NOMO-1 treated with dmso at 0.1 percent for 144 hours (cell line): ENCODE data around the gene SYTL2.

Experiments used
- DNase-seq: peaks from one replicate; lab custom pipeline; 2025; ENCODE audit not compliant: unreplicated experiment; lab: John Stamatoyannopoulos, UW

Gene SYTL2

GRCh38 chr11:85764796-85765195, 46.1 kb downstream of the SYTL2 start:
- DNase-seq, result no peak

GRCh38 chr11:85762226-85762625, 48.7 kb downstream of the SYTL2 start:
- no peak for DNase-seq

- DNase-seq, result no peak
These were observed 51.0 kb downstream of the SYTL2 start for GRCh38 chr11:85759915-85760314.

GRCh38 chr11:85758480-85759039, 52.4 kb downstream of the SYTL2 start:
- no peak for DNase-seq

- no peak for DNase-seq
These were observed 52.9 kb downstream of the SYTL2 start for GRCh38 chr11:85758026-85758425.

- no peak for DNase-seq
These were observed 54.3 kb downstream of the SYTL2 start for GRCh38 chr11:85756401-85757200.

- DNase-seq, result no peak
These were observed 55.2 kb downstream of the SYTL2 start for GRCh38 chr11:85755701-85756100.

GRCh38 chr11:85755285-85755684, 55.7 kb downstream of the SYTL2 start:
- no peak for DNase-seq

- DNase-seq, result no peak
These were observed 57.9 kb downstream of the SYTL2 start for GRCh38 chr11:85752890-85753581.

- no peak for DNase-seq
These were observed 58.6 kb downstream of the SYTL2 start for GRCh38 chr11:85752201-85752889.

- DNase-seq, result no peak
These were observed 59.2 kb downstream of the SYTL2 start for GRCh38 chr11:85751724-85752123.

- DNase-seq, result no peak
These were observed 60.3 kb downstream of the SYTL2 start for GRCh38 chr11:85750646-85751045.

- no peak for DNase-seq
These were observed 61.1 kb downstream of the SYTL2 start for GRCh38 chr11:85749884-85750283.

GRCh38 chr11:85749287-85749834, 61.6 kb downstream of the SYTL2 start:
- no peak for DNase-seq

- DNase-seq, result no peak
These were observed 62.5 kb downstream of the SYTL2 start for GRCh38 chr11:85748455-85748891.

- no peak for DNase-seq
These were observed 64.3 kb downstream of the SYTL2 start for GRCh38 chr11:85746670-85747069.

- DNase-seq, result no peak
These were observed 65.3 kb downstream of the SYTL2 start for GRCh38 chr11:85745626-85746025.

GRCh38 chr11:85742873-85743275, 68.1 kb downstream of the SYTL2 start:
- DNase-seq, result no peak

- no peak for DNase-seq
These were observed 68.6 kb downstream of the SYTL2 start for GRCh38 chr11:85742348-85742747.

GRCh38 chr11:85740481-85741400, 70.2 kb downstream of the SYTL2 start:
- no peak for DNase-seq
